ENCODE data around the gene TADA2A.
A peak's percentile ranks its signal among the peaks of the same experiment; 100 is the strongest.

Gene TADA2A

DNA sequence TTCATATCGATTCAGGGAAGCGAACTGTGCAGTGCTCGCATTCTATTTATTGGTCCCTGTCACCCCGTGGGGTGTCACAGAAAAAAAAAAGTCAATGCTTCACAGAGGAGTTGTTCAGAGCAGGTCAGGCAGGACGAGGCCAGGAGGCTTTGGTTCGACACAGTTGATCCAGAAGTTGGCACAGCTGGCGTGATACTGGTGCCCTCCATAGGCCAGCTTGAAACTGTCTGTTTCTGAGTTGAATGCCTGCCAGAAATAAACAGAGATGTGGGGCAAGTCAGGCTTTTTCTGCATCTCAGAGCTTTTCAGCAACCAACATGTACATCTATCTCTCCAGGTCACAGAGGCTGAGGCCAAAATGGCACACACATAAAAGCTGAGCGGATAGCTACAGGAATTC, 112.1 kb downstream of the TADA2A start:
- ChIA-PET CTCF (no interaction called here), POLR2A (no interaction called here)
- DNase-seq (ENCODE audit: extremely low spot score), result no peak
- TF ChIP-seq LEF1 (IDR thresholded peaks at IDR 0.05; ENCODE audit: borderline replicate concordance) (no peak), ZNF384 (IDR thresholded peaks at IDR 0.05) (no peak)

DNA sequence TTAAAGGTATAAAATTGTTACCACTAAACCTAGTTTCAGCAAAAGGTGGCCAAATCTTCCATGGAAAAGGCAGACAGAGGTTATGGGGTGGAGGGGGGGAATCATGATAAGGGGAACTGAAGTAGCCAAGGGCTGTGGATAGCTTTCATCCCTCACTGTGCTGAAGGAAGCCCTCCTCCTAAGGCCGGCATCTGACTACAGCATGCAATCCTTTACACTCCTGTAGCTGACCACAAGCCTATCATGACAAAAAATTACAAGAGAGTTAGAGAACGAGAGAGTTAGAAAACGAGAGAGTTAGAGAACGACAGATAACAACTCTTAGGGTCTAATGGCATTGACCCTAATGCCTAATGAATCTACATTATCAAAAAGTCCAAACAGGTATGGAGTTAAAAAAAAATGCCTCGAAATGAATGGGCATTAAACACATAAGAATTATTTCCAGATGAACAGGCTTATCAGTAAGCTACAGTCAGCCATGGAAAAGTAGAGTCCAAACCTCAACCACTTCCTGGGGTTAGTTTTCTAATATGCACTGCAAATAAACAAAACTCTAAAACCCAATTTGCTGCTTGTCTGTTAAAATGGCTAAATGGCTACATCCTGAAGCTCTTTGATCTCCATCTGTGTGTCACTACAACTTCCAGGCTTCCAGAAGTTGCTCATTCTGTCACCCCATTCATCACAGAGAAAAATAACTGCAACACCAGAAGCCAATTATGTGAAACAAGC, 112.7 kb downstream of the TADA2A start:
- no peak for TF ChIP-seq TARDBP (IDR thresholded peaks at IDR 0.05)
- TF ChIP-seq NFRKB (IDR thresholded peaks at IDR 0.05), result no peak
- TF ChIP-seq ARNT (IDR thresholded peaks at IDR 0.05), result no peak
- no peak for TF ChIP-seq SUZ12 (IDR thresholded peaks at IDR 0.05)
- TF ChIP-seq CTBP1 (IDR thresholded peaks at IDR 0.05; ENCODE audit: borderline replicate concordance), result no peak
- no peak for TF ChIP-seq ZNF384 (IDR thresholded peaks at IDR 0.05)
- no peak for TF ChIP-seq SP1 (IDR thresholded peaks at IDR 0.05)
- ChIA-PET CTCF (no interaction called here), POLR2A (no interaction called here)
- no peak for DNase-seq (ENCODE audit: extremely low spot score)

DNA sequence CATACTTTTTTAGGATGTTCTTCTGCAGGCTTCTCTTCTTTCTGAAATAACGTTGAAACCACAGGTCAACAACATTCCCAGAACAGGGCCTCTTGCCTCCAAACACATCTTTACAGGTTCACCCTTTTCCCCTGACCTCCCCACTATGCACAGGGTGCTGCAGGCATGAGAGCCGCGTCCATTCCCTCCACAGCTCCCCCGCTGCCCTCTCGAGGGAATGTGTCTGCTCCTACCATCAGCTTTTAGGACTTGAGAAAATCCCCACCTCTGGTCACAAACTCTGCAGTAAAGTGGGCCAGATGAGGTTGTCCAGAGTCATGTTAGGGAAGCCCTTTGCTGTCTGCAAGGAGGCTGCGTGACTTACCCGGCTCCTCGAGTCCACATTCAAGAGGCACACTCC, 113.5 kb downstream of the TADA2A start:
- TF ChIP-seq ZNF384 (IDR thresholded peaks at IDR 0.05), result no peak
- no peak for TF ChIP-seq BHLHE40 (IDR thresholded peaks at IDR 0.05; ENCODE audit: borderline replicate concordance)
- CTCF ChIA-PET, result interaction anchor here (0.5 kb wide), 1 partner anchor 1569 kb away, joined by 5 read pairs; no protein-coding TSS in a partner anchor
- POLR2A ChIA-PET, result interaction anchor here (0.8 kb wide), 1 partner anchor 30 kb away, joined by 3 read pairs; the partner anchor contains the start of gene DUSP14
- DNase-seq (ENCODE audit: extremely low spot score), result no peak

DNA sequence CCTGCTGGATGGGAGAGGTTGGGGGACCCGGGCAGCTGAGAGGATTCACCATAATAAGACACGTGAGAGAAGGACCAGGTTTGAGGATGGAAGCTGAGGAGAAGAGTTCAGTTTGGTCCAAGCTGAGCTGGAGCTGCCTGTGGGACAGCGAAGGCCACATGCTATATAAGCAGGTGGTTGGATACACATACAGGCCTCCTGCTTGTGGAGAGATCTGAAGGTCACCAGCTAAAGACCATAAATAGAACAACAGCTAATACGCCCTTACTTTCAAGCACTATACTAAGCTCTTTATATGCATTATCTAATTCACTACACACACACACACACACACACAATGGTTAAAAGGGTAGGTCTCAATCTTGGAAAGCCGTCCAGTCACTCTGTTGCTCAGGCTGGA, 115.1 kb downstream of the TADA2A start:
- DNase-seq (ENCODE audit: extremely low spot score), result no peak
- ChIA-PET CTCF (no interaction called here), POLR2A (interaction anchor here (0.5 to 0.6 kb wide), 2 partner anchors 34 to 98 kb away, joined by 3 read pairs; no protein-coding TSS in a partner anchor)
- TF ChIP-seq TARDBP (IDR thresholded peaks at IDR 0.05), result no peak
- no peak for TF ChIP-seq L3MBTL2 (conservative IDR thresholded peaks at IDR 0.05)
- TF ChIP-seq, protein P1, sequence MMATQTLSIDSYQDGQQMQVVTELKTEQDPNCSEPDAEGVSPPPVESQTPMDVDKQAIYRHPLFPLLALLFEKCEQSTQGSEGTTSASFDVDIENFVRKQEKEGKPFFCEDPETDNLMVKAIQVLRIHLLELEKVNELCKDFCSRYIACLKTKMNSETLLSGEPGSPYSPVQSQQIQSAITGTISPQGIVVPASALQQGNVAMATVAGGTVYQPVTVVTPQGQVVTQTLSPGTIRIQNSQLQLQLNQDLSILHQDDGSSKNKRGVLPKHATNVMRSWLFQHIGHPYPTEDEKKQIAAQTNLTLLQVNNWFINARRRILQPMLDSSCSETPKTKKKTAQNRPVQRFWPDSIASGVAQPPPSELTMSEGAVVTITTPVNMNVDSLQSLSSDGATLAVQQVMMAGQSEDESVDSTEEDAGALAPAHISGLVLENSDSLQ (IDR thresholded peaks at IDR 0.05), result no peak
- no peak for TF ChIP-seq FOXA1 (IDR thresholded peaks at IDR 0.05)
- TF ChIP-seq SP1 (IDR thresholded peaks at IDR 0.05), result no peak
- no peak for TF ChIP-seq ARNT (IDR thresholded peaks at IDR 0.05)
- TF ChIP-seq NFRKB (IDR thresholded peaks at IDR 0.05), result no peak
- no peak for TF ChIP-seq FOXM1 (IDR thresholded peaks at IDR 0.05; ENCODE audit: borderline replicate concordance)
- TF ChIP-seq HDGF (IDR thresholded peaks at IDR 0.05; ENCODE audit: borderline replicate concordance), result no peak
- no peak for TF ChIP-seq ELF4 (IDR thresholded peaks at IDR 0.05)
- TF ChIP-seq CTBP1 (IDR thresholded peaks at IDR 0.05; ENCODE audit: borderline replicate concordance), result no peak
- no peak for TF ChIP-seq BHLHE40 (IDR thresholded peaks at IDR 0.05; ENCODE audit: borderline replicate concordance)
- TF ChIP-seq ZNF384 (IDR thresholded peaks at IDR 0.05), result no peak
- TF ChIP-seq FOXK2 (IDR thresholded peaks at IDR 0.05), result no peak
- no peak for TF ChIP-seq LEF1 (IDR thresholded peaks at IDR 0.05; ENCODE audit: borderline replicate concordance)
- no peak for TF ChIP-seq SUZ12 (IDR thresholded peaks at IDR 0.05)

DNA sequence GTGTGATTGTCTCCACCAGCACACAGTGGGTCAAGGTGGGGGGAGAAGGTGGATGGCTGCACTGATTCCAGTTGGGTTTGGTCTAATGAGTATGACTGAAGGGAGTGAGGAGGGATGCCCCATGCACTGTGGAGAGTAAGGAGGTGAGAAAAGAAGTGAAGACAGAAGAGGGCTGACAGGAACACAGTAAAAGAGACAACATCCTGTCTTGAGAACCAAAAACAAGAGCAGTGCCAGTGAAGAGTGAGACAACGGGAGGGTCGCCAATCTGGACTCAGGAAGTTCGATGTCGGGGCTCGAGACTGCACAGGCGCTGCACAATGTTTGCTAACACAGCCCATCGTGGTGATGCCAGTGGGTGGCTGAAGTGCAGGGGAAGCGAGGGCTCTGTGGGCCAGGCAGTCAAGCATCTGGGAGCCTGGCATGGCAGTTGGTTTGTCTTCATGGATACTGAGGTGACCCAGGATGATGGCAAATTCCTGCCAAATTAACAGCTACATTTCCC, 117.1 kb downstream of the TADA2A start:
- CTCF ChIA-PET, result no interaction called here

DNA sequence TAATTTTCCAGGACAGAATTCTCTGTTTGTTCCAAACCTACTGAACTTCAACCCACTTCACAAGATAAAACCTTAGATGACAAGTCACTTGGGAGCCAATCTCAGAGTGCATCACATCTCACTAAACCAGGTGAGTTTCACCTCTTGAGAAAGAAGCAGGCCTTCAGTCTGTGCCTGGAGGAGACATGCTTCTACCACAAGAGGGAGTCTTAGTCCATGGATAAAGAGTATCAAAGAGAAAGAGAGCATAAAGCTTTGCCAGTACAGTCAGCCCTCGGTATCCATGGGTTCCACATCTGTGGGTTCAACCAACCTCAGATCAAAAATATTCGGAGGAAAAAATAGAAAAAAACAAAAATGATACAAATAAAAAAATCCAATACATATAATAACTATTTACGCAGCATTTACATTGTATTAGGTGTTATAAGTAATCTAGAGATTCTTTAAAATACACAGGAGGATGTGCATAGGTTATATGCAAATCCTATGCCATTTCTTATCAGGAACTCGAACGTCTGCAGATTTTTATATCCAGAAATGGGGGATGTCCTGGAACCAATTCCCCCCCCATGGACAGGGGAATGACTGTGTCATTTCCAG, 120.7 kb downstream of the TADA2A start:
- POLR2A ChIA-PET, result no interaction called here
- CTCF ChIA-PET, result interaction anchor here (1.0 kb wide), 2 partner anchors 9 to 289 kb away, joined by 3 to 5 read pairs; no protein-coding TSS in a partner anchor
- TF ChIP-seq NFRKB (IDR thresholded peaks at IDR 0.05), result no peak
- DNase-seq (ENCODE audit: extremely low spot score), result peak; percentile 45

More for the DNA sequence above, 117.1 kb downstream of the TADA2A start:
- TF ChIP-seq SUZ12 (IDR thresholded peaks at IDR 0.05), result no peak
- TF ChIP-seq, protein P1 (IDR thresholded peaks at IDR 0.05), result no peak
- no peak for TF ChIP-seq HDGF (IDR thresholded peaks at IDR 0.05; ENCODE audit: borderline replicate concordance)
- no peak for TF ChIP-seq FOXM1 (IDR thresholded peaks at IDR 0.05; ENCODE audit: borderline replicate concordance)
- DNase-seq (ENCODE audit: extremely low spot score), result no peak
- POLR2A ChIA-PET, result no interaction called here

Data from HEK293T (cell line).